ENCODE results near the gene NEURL1B.
"Not testable (repeated sequence)": the region's sequence is repeated elsewhere in the genome, so short reads cannot be mapped to it uniquely, and the experiment has no call there.

The NEURL1B gene

GRCh38 chr5:172697123-172698121 lies 56.4 kb downstream of the NEURL1B start:
- DNase-seq: peak; percentile 61 to 82 (median 76)

GRCh38 chr5:172699423-172699822 lies 58.4 kb downstream of the NEURL1B start:
- DNase-seq: no peak

GRCh38 chr5:172699999-172700364 lies 58.9 kb downstream of the NEURL1B start:
- no peak for DNase-seq

- no peak for DNase-seq
Observed at GRCh38 chr5:172700365-172701290, 59.6 kb downstream of the NEURL1B start.

DNA sequence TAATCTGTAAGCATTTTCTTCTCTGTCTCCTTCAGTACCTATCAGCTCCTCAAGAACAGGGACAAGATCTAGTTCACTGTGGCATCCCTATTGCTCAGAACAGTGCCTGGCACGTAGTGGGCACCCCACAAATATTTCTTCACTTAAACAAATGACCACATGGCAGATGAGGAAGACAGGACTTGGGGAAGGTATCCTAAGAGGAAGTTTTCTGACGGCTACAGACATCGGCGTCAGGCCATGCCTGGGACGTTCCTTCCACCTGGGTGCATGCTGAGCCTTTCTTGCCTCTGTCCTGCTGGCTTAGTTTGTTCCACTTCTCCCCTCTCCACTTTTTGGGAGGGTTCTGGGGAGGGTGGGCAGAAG lies 60.2 kb downstream of the NEURL1B start:
- DNase-seq: no peak

GRCh38 chr5:172703952-172704351 lies 62.9 kb downstream of the NEURL1B start:
- no peak for DNase-seq

DNA sequence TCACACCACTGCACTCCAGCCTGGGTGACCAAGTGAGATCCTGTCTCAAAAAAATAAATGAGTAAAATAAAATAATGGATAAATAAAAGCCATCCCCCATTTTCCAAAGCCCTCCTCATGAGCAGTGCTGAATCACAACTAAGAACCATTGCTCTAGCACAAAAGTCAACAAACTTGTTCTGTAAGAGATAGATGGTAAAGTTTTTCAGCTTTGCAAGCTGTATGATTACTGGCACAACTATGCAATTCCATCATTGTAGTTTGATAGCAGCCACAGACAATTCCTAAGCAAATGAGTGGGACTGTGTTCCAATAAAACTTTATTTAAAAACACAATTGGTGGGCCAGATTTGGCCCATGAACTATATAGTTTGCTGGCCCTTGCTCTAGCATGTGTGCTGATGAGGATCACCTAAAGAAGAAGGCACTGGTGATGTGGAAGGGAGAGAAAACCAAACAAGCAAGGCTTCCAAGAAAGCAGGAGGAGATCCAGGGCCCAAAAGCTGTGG lies 64.6 kb downstream of the NEURL1B start:
- DNase-seq: no peak

DNA sequence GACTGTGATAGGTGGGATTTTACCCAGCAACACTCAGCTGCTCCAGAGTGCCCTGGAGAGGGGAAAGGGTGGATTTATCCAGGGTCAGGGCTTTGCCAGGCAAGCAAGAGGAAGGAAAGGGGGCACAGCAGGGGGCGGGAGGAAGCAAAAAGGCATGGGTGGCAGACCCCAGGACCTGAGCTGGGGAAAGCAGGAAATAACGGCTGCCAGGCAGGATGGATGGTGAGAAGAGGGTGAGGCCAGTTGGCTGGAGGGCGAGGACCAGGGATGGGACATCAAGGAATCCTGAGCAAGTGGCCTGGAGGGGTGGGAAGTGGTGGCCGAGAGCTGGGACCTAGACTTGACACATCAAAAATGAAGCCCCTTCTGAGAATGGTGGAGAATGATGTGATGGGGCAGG lies 65.7 kb downstream of the NEURL1B start:
- DNase-seq: no peak

DNA sequence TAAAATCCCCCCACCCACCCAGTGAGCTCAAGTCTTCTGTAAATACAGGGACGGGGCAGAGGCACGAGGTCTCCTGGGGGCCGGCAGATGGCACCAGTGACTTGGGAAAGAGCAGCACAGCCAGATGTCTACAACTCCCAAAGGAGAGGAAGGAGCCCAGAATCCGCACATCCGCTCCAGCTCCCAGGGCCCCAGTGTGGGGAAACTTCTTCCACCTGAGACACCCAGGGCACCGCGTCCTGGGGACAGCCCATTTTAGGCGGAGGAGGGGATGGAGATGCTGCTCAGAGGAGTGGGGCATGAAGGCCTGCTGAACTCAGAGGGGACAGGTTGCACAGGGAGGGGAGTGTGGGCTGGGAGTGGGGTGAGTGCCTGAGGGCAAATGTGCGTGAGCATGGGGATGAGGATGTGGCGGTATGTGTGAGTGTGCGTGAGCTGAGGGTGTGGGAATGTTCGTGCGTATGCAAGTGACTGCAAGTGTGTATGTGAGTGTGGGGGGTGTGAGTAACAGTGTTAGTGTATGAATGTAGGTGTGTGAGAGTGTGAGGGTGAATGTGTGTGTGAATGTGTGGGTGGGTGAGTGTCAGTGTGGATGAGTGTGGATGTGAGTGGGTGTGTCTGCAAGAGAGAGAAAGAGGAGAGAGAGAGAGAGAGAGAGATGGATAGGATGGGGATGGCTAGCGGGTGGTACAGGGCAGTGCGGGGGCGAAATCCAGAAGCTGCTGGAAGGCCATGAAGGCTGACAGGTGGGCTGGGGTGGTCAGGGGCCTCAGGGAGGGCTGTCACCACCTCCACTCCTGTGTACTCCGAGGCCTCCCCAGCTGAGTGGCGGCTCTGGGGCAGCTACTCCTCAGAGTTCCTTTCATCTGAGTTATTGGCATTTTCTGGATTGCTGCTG lies 66.5 kb downstream of the NEURL1B start:
- no peak for DNase-seq

DNA sequence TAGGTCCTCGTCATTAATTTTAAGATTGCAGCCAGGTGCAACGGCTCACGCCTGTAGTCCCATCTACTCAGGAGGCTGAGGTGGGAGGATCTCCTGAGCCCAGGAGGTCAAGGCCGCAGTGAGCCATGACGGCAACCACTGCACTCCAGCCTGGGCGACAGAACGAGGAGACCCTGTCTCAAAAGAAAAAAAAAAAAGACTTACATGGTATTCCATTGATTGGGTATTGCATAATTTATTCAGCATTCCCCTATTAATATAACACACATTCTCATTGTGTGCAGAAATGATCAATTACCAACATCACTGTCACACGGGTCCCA lies 67.1 kb downstream of the NEURL1B start:
- no peak for DNase-seq

GRCh38 chr5:172710676-172711075 lies 69.6 kb downstream of the NEURL1B start:
- DNase-seq: no peak

GRCh38 chr5:172711321-172711861 lies 70.3 kb downstream of the NEURL1B start:
- not testable (repeated sequence) for DNase-seq

DNA sequence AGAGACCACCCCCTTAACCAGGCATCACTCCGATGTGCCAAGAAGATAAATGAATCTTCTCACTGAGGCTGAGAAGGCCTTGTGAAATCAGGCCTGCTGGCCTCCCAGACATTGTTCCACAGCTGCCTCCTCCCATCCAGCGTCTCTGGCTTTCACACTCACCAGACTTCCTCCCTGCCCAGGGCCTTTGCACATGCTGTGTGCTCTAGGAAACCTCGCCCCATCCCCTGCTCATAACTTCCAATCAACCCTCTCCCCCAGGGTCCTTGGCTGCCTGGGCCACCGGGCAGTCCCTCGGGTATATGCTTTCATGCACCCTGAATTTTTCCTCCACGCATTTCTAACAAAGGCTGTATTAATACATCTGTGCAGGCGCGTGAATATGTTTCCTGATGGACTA lies 71.5 kb downstream of the NEURL1B start:
- no peak for DNase-seq

GRCh38 chr5:172713113-172713808 lies 72.2 kb downstream of the NEURL1B start:
- DNase-seq: peak; percentile 30 to 74 (median 64)

DNA sequence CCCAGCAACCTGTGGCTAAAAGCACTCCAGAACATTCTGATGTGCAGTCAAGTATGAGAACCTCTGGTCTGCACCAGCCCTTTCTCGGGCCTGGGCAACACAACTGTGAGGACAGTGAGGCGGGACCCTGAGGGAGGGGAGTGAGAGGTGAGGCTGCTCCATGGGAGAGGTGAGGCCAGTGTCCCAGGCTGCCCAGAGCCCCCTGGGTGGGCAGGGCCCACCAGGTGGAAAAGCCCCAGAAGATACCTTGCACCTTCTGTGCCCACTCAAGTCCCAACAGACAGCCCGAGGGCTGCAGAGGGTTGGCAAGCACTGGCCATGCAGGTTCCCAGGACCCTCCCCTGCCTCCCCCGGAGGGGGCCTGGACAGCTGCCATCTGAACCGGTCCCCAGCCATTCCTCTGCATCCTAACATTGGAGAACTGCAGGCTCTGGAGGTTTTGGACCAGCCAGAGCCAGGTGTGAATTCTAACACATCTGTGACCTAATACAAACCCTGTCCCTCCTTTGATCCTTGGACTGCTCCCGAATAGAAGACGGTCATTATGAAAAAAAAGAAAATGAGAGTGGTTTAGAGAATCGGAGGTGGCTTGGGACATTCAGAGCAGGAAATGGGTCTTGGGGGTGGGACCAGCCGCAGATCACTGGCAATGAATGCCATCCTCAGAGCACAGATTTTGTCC lies 72.9 kb downstream of the NEURL1B start:
- DNase-seq: no peak

GRCh38 chr5:172714491-172715420 lies 73.7 kb downstream of the NEURL1B start:
- peak; percentile 6 to 61 (median 38) for DNase-seq

DNA sequence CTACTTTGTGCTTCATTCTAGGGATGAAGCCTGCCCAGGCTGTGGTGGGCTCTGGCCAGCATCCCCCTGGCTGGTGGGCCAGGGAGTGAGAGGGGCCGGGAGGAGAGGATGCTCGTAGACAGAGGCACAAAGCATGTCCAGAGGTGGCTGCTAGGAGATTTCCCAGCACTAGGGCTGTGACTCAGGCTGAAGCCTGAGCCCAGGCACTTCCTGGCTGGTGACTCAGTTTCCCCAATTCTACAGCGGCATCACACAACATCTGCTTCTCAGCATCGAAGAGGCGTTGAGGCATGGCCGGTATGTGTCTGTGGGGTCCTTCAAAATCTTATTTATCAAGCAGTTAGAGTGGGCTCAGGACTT lies 74.3 kb downstream of the NEURL1B start:
- no peak for DNase-seq

DNA sequence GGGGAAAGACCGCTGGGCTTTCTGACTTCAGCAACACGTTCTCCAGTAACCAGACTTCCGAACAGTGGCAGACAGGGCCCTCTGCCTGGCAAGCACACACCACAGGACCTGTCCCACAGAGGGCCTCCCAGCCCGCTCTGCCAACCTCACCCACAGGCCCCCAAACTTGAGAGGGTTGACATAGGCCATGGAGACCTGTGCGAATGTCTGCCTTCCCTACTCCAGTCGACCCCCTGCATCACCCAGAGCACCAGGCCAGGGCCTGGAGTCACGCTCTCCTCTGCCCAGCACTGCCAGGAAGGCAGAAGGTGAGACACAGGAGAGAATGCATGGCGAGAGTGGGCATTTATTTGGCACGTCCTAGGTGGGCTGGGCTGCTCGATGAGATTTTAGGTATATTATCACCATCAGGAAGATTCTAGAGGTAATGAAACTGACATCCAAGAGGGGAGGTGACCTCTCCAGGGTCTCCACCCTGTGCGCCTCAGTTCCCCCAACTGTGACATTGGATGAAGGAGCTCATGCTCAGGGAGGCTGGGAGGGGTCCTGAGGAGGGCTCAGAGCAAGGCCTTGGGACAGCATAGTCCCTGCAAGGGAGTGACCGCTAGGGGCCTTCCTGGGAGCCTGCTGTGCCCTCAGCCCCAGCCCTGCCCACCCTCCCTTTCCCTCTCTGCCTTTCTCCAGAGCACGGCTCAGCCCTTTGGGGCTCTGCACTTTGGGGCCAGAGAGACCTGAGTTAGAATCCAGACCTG lies 75.0 kb downstream of the NEURL1B start:
- DNase-seq: no peak

GRCh38 chr5:172716796-172717313 lies 75.8 kb downstream of the NEURL1B start:
- DNase-seq: peak; percentile 59 to 88 (median 74)

Measured in stimulated activated naive CD4-positive, alpha-beta T cell (primary cell).